ENCODE data around the gene HNRNPA2B1. TPM values are rescaled to one million over a fixed set of nuclear protein-coding genes. Genes with fewer than 3 reads are reported as not detected.

The HNRNPA2B1 gene
- total RNA-seq, 1 experiment from 2014 or later, result 1,137 TPM

- H2BK120ac ChIP-seq (ENCODE audit: low read depth, low read length, poor library complexity, severe bottlenecking), result no peak overlapping the region
- Mint-ChIP-seq H3K4me1 (peaks cover 26 to 40% of the 10 kb centered on the region in 2 experiments), H3K9me3 (peaks cover 17 to 21% of the 10 kb centered on the region in 2 experiments), H3K36me3 (ENCODE audit: insufficient read depth in 1 of 3, low read depth in 3 of 3) (peaks cover 72 to 80% (median 77%) of the 10 kb centered on the region in 3 experiments), H3K27ac (peak overlapping the region; percentile 100; a peak in 5 of 7 replicates), H3K27me3 (ENCODE audit: low read depth) (peaks cover 9% of the 10 kb centered on the region), H3K4me3 (peak overlapping the region; percentile 100)
- peak overlapping the region; percentile 81 for H3K4me2 ChIP-seq (ENCODE audit: insufficient read depth, insufficient read length, low read length)
- H3K23me2 ChIP-seq (ENCODE audit: insufficient read length, low read depth, low read length, poor library complexity, severe bottlenecking), result peaks cover 6% of the 10 kb centered on the region
- TF ChIP-seq CTCF (conservative IDR thresholded peaks at IDR 0.05), result no peak
- no peak overlapping the region for H3K14ac ChIP-seq (ENCODE audit: insufficient read depth, low read length)
- no peak overlapping the region for H3T11ph ChIP-seq (ENCODE audit: low read length)
- WGBS (ENCODE audit: extremely low coverage, insufficient read length, low lambda C conversion rate), result no CpG with 5 or more reads among the region's 7 CpGs
- no peak overlapping the region for H2BK12ac ChIP-seq (ENCODE audit: insufficient read length, low read depth, low read length)
- H4K91ac ChIP-seq (ENCODE audit: insufficient read length, low read depth, low read length), result no peak overlapping the region
- no peak overlapping the region for H4K8ac ChIP-seq (replicated peaks; ENCODE audit: insufficient read length, low read depth, low read length)
- peaks cover 2% of the 10 kb centered on the region for H3K4me1 ChIP-seq (ENCODE audit: insufficient read depth, low read length)
- no peak overlapping the region for H2AFZ ChIP-seq (ENCODE audit: low read length)
- peaks cover 58% of the 10 kb centered on the region for H3K79me2 ChIP-seq (ENCODE audit: insufficient read depth, low read length)
- no peaks in the 10 kb centered on the region for H4K20me1 ChIP-seq (ENCODE audit: control insufficient read depth, insufficient read depth, insufficient read length)
- H2BK15ac ChIP-seq (ENCODE audit: low read depth, low read length), result no peak overlapping the region
- no peak overlapping the region for H3K18ac ChIP-seq (ENCODE audit: insufficient read length, low read depth, low read length)
- no peak overlapping the region for H2BK5ac ChIP-seq (ENCODE audit: insufficient read length, low read length)
- H3K4ac ChIP-seq (ENCODE audit: low read depth, low read length), result no peak overlapping the region
- no peak for DNase-seq
- H3K56ac ChIP-seq (ENCODE audit: insufficient read length, low read depth, low read length), result no peak overlapping the region
- H2AK5ac ChIP-seq (ENCODE audit: insufficient read length, low read length), result no peak overlapping the region
- no peaks in the 10 kb centered on the region for H3K27me3 ChIP-seq (ENCODE audit: insufficient read depth, low read length)
- no peaks in the 10 kb centered on the region for H3K9me3 ChIP-seq (ENCODE audit: control insufficient read depth, low read depth, low read length)
- H2BK20ac ChIP-seq (ENCODE audit: low read depth, low read length, poor library complexity, severe bottlenecking), result no peak overlapping the region
- no peak overlapping the region for H3K27ac ChIP-seq (ENCODE audit: insufficient read length, low read depth, low read length)
- H3K79me1 ChIP-seq (ENCODE audit: insufficient read depth, low read depth, low read length, poor library complexity, severe bottlenecking), result peaks cover 3% of the 10 kb centered on the region
- no peak overlapping the region for H4K5ac ChIP-seq (ENCODE audit: insufficient read length, low read depth, low read length)
- peak overlapping the region; percentile 99 for H3K9ac ChIP-seq (ENCODE audit: extremely low read depth, insufficient read length, low read length)
- no peak overlapping the region for H3K23ac ChIP-seq (ENCODE audit: insufficient read length, low read depth, low read length)
These were observed 1.8 kb downstream of the HNRNPA2B1 start for GRCh38 chr7:26198781-26199169.
